Neural cell (in vitro differentiated cells): ENCODE results near the gene ABCC3. TPM values are rescaled to one million over a fixed set of nuclear protein-coding genes. Genes with fewer than 3 reads are reported as not detected.
A peak's percentile ranks its signal among the peaks of the same experiment; 100 is the strongest.

Source experiments
- H2AFZ ChIP-seq: fragments of 200-600, 300-800 bp; sonication (generic), shearing (Covaris generic); 2 replicates; pipeline ENCODE4 v1.6.0; 2014; ENCODE audit warnings: low read depth, mild to moderate bottlenecking, antibody characterized with exemption, low read length, moderate library complexity
- H3F3A ChIP-seq: fragments of 200-600 bp; shearing (Covaris generic); 2 replicates; pipeline ENCODE4 v1.6.1; 2016; ENCODE audit warnings: mild to moderate bottlenecking, moderate library complexity, mixed read lengths, antibody characterized with exemption, low read length; ENCODE audit not compliant: insufficient read depth, poor library complexity, severe bottlenecking
- H3K27ac ChIP-seq: fragments of 200-600, 300-800 bp; sonication (generic), shearing (Covaris generic); 2 replicates; pipeline ENCODE4 v1.5.1; 2014; ENCODE audit warnings: mild to moderate bottlenecking, low read length, moderate library complexity
- H3K27me3 ChIP-seq: fragments of 300-800, 200-600 bp; sonication (generic), shearing (Covaris generic); 2 replicates; pipeline ENCODE4 v1.6.0; 2014; ENCODE audit warnings: mild to moderate bottlenecking, low read depth, low read length, moderate library complexity; ENCODE audit not compliant: insufficient read depth
- H3K36me3 ChIP-seq: fragments of 300-800, 200-600 bp; sonication (generic), shearing (Covaris generic); 2 replicates; pipeline ENCODE4 v1.5.1; 2014; ENCODE audit warnings: mild to moderate bottlenecking, antibody characterized with exemption, low read length, moderate library complexity; ENCODE audit not compliant: insufficient read depth
- H3K4me2 ChIP-seq: fragments of 300-800, 200-600 bp; sonication (generic), shearing (Covaris generic); 2 replicates; pipeline ENCODE4 v1.6.0; 2014; ENCODE audit warnings: mild to moderate bottlenecking, low read length
- H3K4me3 ChIP-seq: fragments of 300-800, 200-600 bp; sonication (generic), shearing (Covaris generic); 2 replicates; pipeline ENCODE4 v1.5.1; 2014; ENCODE audit warnings: mild to moderate bottlenecking, low read length, moderate library complexity
- H3K79me2 ChIP-seq: fragments of 200-600 bp; shearing (Covaris generic); replicated peaks from 2 replicates; pipeline ENCODE4 v1.6.0; 2014; ENCODE audit warnings: mild to moderate bottlenecking, low read length, moderate library complexity; ENCODE audit not compliant: insufficient read depth
- H3K9ac ChIP-seq: fragments of 300-800, 200-600 bp; sonication (generic), shearing (Covaris generic); 2 replicates; pipeline ENCODE4 v1.6.1; 2016; ENCODE audit warnings: mild to moderate bottlenecking, low read length, mixed read lengths
- H3K9me2 ChIP-seq: fragments of 200-600 bp; shearing (Covaris generic); 2 replicates; pipeline ENCODE4 v1.6.1; 2016; ENCODE audit warnings: mild to moderate bottlenecking, low read length, mixed read lengths; ENCODE audit not compliant: insufficient read depth
- H3K9me3 ChIP-seq: fragments of 200-600, 300-800 bp; sonication (generic), shearing (Covaris generic); 2 replicates; pipeline ENCODE4 v1.6.1; 2016; ENCODE audit warnings: mild to moderate bottlenecking, mixed run types, low read length, moderate library complexity, mixed read lengths
- H4K20me1 ChIP-seq: fragments of 200-600 bp; shearing (Covaris generic); 2 replicates; pipeline ENCODE4 v1.6.1; 2016; ENCODE audit warnings: mild to moderate bottlenecking, mixed run types; ENCODE audit not compliant: insufficient read depth
- CTCF ChIP-seq: fragments of 450-650 bp; IDR thresholded peaks from 2 replicates; pipeline ENCODE4 v1.5.1; 2014; ENCODE audit warnings: antibody characterized with exemption, mild to moderate bottlenecking, moderate library complexity; ENCODE audit not compliant: poor library complexity, severe bottlenecking
- EP300 ChIP-seq: fragments of 450-650 bp; conservative IDR thresholded peaks from 2 replicates; pipeline ENCODE4 v1.6.1; 2014; ENCODE audit warnings: antibody characterized with exemption, mild to moderate bottlenecking, moderate library complexity; ENCODE audit not compliant: poor library complexity, severe bottlenecking
- EZH2 ChIP-seq: fragments of 200-600, 300-800 bp; shearing (Covaris generic), sonication (generic); IDR thresholded peaks from 2 replicates; pipeline ENCODE4 v1.6.1; 2014; ENCODE audit warnings: antibody characterized with exemption, low read length, borderline replicate concordance, mild to moderate bottlenecking; ENCODE audit not compliant: insufficient read depth, poor library complexity, severe bottlenecking
- MXI1 ChIP-seq: fragments of 450-650 bp; conservative IDR thresholded peaks from 2 replicates; pipeline ENCODE4 v1.6.1; 2014; ENCODE audit warnings: antibody characterized with exemption, mild to moderate bottlenecking; ENCODE audit not compliant: poor library complexity, severe bottlenecking
- POLR2AphosphoS5 ChIP-seq: IDR thresholded peaks from 2 replicates; pipeline ENCODE4 v1.6.1; 2012
- RAD21 ChIP-seq: fragments of 450-650 bp; conservative IDR thresholded peaks from 2 replicates; pipeline ENCODE4 v1.6.1; 2014; ENCODE audit warnings: antibody characterized with exemption, mild to moderate bottlenecking, moderate library complexity
- REST ChIP-seq: IDR thresholded peaks from 2 replicates; pipeline ENCODE4 v1.6.1; 2012; ENCODE audit warnings: borderline replicate concordance
- SMC3 ChIP-seq: fragments of 450-650 bp; conservative IDR thresholded peaks from 2 replicates; pipeline ENCODE4 v1.6.1; 2014; ENCODE audit warnings: antibody characterized with exemption, mild to moderate bottlenecking, moderate library complexity; ENCODE audit not compliant: poor library complexity
- TAF1 ChIP-seq: IDR thresholded peaks from 2 replicates; pipeline ENCODE4 v1.6.1; 2012; ENCODE audit warnings: low read depth
- polyA plus RNA-seq: library from polyadenylated mRNA; depleted of rRNA; stranded (reverse); fragments of >200 nt; gene quantifications from 2 replicates; pipeline ENCODE4 v1.2.3, GENCODE V29; 2014

Gene ABCC3
- polyA plus RNA-seq, 1 donor from 2014 or later: not detected

- no peak overlapping the region for H3K4me2 ChIP-seq
- H3K9ac ChIP-seq: peak overlapping the region; percentile 53
These were observed 55.5 kb downstream of the ABCC3 start for GRCh38 chr17:50689956-50690886.

GRCh38 chr17:50690887-50691549 is 56.3 kb downstream of the ABCC3 start:
- Histone ChIP-seq H3K27ac (peak overlapping the region; percentile 56), H3F3A (no peaks in the 10 kb centered on the region), H3K4me2 (no peak overlapping the region), H4K20me1 (no peaks in the 10 kb centered on the region), H3K27me3 (no peaks in the 10 kb centered on the region), H3K9ac (peak overlapping the region; percentile 53), H3K36me3 (peaks cover 9% of the 10 kb centered on the region), H3K9me2 (no peaks in the 10 kb centered on the region), H3K79me2 (no peaks in the 10 kb centered on the region), H2AFZ (peak overlapping the region; percentile 77), H3K4me3 (no peak overlapping the region), H3K9me3 (no peaks in the 10 kb centered on the region)
- TF ChIP-seq EZH2 (no peak), RAD21 (no peak), EP300 (no peak), POLR2AphosphoS5 (no peak), CTCF (no peak), SMC3 (no peak), TAF1 (no peak), REST (no peak), MXI1 (no peak)

More at GRCh38 chr17:50689956-50690886, 55.5 kb downstream of the ABCC3 start:
- no peak overlapping the region for H3K4me3 ChIP-seq
- H3K27ac ChIP-seq: peak overlapping the region; percentile 56
- no peaks in the 10 kb centered on the region for H3K79me2 ChIP-seq
- TF ChIP-seq REST (peak; percentile 72), POLR2AphosphoS5 (peak; percentile 29), RAD21 (peak; percentile 22), TAF1 (peak; percentile 42), MXI1 (no peak), EZH2 (no peak)
- H3K9me2 ChIP-seq: no peaks in the 10 kb centered on the region
- no peaks in the 10 kb centered on the region for H3F3A ChIP-seq
- no peaks in the 10 kb centered on the region for H3K9me3 ChIP-seq
- no peaks in the 10 kb centered on the region for H3K27me3 ChIP-seq
- no peaks in the 10 kb centered on the region for H4K20me1 ChIP-seq
- peaks cover 5% of the 10 kb centered on the region for H3K36me3 ChIP-seq
- H2AFZ ChIP-seq: peak overlapping the region; percentile 77
